Stimulated activated CD4-positive, alpha-beta T cell treated with anti-CD3 and anti-CD28 coated beads, Interleukin-1b, Interleukin-23, amount 100 ng/mL, for 1 hour (primary cell): ENCODE measurements around the gene TDRKH.

ENCODE experiments used
- DNase-seq, 2 donors: peaks; one replicate each; pipeline ENCODE4 v3.0.0-alpha.2; 2020; ENCODE audit warnings: low read depth in 2 of 2

TDRKH gene, protein sequence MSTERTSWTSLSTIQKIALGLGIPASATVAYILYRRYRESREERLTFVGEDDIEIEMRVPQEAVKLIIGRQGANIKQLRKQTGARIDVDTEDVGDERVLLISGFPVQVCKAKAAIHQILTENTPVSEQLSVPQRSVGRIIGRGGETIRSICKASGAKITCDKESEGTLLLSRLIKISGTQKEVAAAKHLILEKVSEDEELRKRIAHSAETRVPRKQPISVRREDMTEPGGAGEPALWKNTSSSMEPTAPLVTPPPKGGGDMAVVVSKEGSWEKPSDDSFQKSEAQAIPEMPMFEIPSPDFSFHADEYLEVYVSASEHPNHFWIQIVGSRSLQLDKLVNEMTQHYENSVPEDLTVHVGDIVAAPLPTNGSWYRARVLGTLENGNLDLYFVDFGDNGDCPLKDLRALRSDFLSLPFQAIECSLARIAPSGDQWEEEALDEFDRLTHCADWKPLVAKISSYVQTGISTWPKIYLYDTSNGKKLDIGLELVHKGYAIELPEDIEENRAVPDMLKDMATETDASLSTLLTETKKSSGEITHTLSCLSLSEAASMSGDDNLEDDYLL

DNA sequence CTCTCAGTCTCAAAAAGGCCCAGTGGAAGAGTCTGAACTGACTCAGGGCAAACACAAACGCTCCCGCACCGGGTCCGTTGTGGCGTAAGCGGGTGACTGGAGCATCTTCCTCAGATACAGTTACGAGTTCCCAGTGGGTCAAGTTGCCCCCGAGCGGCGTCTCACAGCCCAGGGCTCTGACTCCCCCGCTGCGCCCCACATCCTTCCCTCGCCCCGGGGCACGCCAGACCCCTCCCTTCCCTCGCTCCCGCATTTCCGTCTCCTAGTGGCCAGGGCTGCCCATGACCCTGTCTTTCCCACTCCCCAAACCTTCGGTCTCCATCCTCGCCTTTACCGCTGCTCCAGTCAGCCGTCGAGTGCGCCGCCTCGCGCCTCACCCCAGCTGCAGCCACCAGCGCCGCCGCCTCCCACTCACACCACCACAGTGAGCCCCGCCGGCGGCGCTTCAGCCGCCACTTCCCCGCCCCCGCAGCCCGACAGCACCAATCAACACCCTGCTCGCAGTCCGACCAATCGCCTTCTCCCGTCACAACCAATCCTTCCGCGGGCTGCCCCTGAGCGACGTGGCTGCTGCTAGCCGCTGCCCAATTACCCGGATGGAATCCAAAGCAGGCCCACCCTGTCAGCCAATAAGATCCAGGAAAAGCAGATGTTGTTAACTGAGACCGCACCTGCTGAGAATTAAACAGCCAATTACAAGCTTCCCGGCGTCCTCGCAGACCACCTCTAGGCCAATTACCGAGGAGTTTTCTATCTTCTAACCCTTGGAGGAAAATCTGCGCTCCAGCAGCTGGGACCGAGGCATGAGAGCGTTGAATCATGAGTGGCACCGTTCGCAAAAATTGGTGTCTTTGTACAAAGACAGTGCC is at the start of gene TDRKH:
TSS of gene TDRKH (minus strand) at position 430 of the 869 bp plus-strand sequence. CDS start 7,478 bp downstream, outside the sequence.
- DNase-seq: peak; percentile 96

DNA sequence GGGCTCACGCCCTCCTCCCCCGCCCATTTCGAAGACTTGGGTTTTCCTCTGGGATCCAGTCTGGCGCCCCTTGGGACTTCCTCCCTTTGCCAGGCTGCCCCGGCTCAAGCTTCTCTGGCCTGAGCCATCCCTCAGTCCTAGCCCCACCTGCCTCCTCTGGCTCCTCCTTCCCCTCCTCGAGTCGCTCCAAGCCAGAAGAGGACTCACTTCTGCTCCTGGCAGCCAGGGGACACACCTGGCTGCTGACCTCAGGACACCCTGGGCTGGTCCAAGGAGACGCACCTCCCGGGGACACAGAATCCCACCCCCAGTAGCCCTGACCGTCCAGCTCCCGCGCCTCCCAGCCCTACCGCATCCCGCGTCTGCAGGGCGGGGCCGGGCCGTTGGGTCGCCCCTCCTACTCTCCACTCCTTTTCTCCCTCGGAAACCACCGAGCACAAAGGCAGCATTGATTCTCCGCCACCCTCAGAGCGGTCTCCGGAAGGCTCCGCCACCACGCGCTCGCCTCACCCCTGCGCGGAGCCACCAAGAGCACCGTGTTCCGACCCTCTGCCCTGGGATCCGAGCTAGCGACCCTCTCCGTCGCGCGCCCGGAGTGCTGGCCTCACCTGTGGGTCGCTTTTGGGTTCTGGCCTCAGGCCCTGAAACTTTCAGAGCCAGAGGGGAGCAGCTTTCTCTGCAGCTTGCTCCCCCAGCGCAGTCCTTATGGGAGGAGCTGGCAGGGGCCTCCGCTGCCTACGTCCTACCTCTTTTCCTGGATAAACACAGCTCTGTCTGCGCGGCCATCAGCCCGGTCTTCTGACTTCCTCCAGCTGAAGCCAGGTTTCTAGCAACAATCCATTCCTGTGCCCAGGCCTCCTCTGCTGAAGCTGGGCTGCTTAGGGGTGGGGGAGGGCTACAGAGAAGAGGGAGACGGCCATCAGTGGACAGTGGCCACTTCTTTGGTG is 49.4 kb upstream of the TDRKH start, which contains the start of gene C2CD4D:
TSS of gene C2CD4D (minus strand) at position 364 of the 947 bp plus-strand sequence. CDS start 831 bp downstream, outside the sequence.
- peak; percentile 36 to 48 for DNase-seq

DNA sequence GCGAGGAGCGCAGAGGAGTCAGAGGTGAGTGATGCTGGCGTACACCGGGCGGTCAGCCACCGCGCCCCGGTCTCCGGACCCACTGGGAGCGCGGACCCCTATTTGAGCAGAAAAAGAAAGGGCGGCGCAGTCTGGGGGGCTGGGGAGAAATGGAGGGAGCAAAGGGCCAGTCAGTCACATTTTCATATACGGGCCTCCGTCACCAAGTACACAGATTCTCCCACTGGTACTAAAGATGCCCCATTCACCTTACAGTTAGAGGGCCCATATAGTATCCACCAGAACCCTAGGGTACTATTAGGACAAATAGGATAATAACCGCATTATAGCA is 48.7 kb upstream of the TDRKH start:
- DNase-seq: no peak

DNA sequence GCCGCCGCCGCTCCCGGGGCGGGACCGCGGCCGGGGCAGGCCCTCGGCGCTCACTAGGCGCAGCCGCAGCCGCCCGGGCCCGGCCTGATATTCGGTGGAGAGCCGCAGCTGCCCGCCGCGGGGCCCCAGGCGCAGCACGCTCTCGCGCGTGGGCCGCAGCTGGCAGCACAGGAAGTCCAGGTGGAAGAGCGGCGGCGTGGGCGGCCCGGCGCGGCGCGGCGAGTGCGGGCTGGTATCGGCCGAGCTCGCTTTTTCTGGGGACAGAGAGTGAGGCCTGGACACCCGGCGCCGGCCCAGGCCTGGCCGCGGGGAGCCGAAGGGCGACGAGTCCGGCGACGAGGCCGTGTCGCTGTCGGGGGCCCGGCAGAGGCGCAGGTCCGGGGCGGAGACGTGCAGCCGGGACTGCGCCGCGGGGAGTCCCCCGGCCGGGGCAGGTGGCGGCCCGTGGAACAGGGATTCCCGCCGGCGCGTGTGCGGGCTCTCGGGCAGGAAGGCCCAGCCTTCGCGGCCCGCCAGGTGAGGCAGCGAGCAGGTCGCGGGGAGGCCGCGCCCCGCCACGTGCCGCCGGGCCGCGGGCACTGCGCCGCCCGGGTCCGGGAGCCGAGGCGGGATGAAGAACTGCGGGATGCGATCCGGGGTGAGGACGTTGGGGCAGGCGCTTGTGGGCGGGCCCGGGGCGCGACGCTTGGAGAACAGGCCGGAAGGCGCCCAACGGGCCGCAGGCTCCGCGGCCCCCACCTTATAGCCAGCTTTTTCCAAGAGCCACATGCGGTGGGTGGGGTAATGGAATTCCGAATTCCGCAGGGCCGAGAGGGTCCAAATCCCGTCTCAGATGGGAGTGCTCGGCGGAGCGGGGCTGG is 48.2 kb upstream of the TDRKH start:
- no peak for DNase-seq

DNA sequence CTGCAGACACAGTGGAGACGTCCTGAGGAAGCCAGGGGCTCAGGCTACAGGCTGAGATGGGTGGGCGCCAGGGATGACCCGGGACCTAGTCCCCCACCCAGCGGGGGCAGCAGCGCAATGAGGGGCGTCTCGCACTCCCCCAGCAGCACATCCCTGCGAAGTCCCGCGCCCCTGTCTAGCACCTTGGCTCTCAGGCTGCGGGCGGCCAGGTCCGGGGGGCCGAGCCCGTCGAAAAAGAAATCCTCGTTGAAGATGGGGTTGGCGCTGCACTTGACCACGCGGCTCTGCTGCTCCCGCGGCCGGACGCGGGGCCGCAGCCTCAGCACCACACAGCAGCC is 47.6 kb upstream of the TDRKH start:
- DNase-seq: no peak

GRCh38 chr1:151837197-151837596 is 46.9 kb upstream of the TDRKH start:
- no peak for DNase-seq

DNA sequence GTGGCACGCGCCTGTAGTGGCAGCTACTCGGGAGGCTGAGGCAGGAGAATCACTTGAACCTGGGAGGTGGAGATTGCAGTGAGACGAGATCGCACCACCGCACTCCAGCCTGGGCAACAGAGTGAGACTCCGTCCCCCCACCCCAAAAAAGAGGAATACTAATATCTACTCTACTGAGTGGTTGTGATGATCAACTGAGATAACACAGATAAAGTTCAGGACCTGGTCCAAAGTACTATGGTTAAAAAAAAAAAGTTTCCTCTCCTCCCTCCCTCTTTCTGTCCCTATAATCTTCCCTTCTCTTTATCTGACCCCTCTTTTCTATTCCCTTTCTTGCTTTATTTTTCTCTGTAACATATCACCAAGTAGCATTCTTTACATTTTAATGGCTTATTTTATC is 45.3 kb upstream of the TDRKH start:
- DNase-seq: no peak

GRCh38 chr1:151834239-151834638 is 43.9 kb upstream of the TDRKH start:
- DNase-seq: no peak

DNA sequence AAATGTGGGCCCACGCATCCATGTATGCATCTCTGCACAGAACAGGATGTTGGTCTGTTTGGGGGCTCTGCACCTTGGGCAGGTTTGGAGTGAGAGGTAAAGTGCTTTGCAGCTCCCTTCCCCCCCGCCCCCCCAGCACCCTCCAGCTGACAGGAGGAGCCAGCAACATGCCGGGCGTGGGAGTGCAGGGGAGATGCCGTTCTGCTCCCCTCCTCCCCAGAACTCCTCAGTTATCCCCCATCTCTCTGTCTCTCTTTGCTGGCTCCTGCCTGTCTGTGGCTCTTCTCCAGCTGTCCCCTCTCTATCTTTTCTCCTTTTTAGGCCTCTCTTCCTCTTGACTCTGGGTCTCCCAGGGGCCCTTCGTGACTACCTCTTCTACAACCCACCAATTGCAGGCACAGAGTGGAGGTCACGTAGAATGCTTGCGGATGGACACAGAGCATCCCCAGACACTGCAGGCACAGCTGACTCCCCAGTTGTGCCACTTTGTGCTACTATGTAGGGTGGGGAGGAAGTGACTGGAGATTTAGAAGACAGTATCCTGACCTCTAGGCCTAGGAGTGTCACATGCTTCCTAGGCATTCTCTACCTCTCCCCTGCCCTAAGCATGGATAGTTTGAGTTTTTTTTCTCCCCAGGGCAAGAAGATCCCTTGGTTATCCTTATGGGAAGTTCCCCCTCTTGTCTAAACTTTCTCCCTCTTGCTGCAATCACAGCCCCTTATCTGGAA is 43.0 kb upstream of the TDRKH start:
- DNase-seq: no peak

GRCh38 chr1:151832318-151832980 is 42.1 kb upstream of the TDRKH start:
- no peak for DNase-seq

GRCh38 chr1:151831605-151832004 is 41.3 kb upstream of the TDRKH start, which contains the start of gene RORC:
Gene RORC (minus strand): TSS chr1:151831802. CDS start chr1:151831764, 38 bp downstream.
- no peak for DNase-seq

DNA sequence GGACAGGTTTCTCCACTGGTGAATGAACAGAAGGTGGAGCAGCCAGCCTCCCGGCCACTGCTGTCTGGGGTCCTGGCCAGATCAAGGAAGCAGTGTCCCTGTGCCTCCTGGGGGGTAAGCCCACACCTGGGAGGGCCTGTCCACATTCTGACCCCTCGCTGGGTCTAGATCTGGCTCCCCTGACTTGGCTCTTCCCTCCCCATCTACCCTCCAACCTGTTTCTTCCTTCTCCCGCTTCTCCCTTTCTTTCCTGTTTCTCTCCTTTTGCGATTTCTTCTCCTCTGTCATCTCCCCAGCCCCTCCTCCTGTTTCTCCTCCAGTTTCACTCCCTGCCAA is 40.9 kb upstream of the TDRKH start:
- DNase-seq: no peak

- no peak for DNase-seq
Measured at GRCh38 chr1:151830055-151830454, 39.8 kb upstream of the TDRKH start.

GRCh38 chr1:151829352-151830046 is 39.2 kb upstream of the TDRKH start:
- DNase-seq: no peak

DNA sequence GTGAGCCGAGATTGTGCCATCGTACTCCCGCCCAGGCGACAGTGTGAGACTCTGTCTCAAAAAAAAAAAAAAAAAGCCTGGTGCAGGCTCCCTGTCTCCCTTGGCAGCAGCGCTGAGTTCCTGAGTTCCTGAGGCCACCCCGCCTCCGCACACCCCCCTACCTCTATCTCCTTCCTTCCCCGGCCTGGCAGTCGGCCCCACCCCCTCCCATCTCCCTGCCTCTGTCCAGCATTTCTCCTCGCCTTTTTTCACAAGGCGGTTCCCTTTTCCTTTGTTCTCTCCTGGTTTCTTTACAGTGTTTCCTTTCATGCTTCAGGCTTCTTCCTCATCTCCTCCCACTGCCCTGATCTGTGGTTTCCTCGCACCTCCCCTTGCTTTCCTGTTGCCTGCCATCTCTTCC is 38.6 kb upstream of the TDRKH start:
- DNase-seq: no peak

- no peak for DNase-seq
Measured at GRCh38 chr1:151827853-151828252, 37.6 kb upstream of the TDRKH start.

- no peak for DNase-seq
Measured at GRCh38 chr1:151825751-151826660, 35.7 kb upstream of the TDRKH start.

- no peak for DNase-seq
Measured at GRCh38 chr1:151825204-151825603, 34.9 kb upstream of the TDRKH start.
